AG10803 (cell line): Measurements from ENCODE around the gene ANKRD36B.
"Not testable (repeated sequence)": the region's sequence is repeated elsewhere in the genome, so short reads cannot be mapped to it uniquely, and the experiment has no call there.

Source experiments
- DNase-seq: peaks from one replicate; pipeline ENCODE4 v3.0.0; 2010; ENCODE audit warnings: low read depth
- H3K4me3 ChIP-seq: 2 replicates; pipeline ENCODE4 v1.5.1; 2011; ENCODE audit warnings: mild to moderate bottlenecking, low read length, control low read depth
- CTCF ChIP-seq: conservative IDR thresholded peaks from 2 replicates; pipeline ENCODE4 v1.5.1; 2011; ENCODE audit warnings: mild to moderate bottlenecking, low read length, control low read depth, inconsistent platforms

Gene ANKRD36B

GRCh38 chr2:97590515-97591394, 1.1 kb upstream of the ANKRD36B start:
- DNase-seq, result peak; percentile 79
- peak overlapping the region; percentile 65 for H3K4me3 ChIP-seq
- TF ChIP-seq CTCF, result peak; percentile 93

GRCh38 chr2:97589257-97589597, 450 bp downstream of the ANKRD36B start:
- DNase-seq, result not testable (repeated sequence)
- peak overlapping the region; percentile 73 for H3K4me3 ChIP-seq

- peak; percentile 55 for DNase-seq
- not testable (repeated sequence) for H3K4me3 ChIP-seq
Observed at GRCh38 chr2:97565674-97566073, 24.0 kb downstream of the ANKRD36B start.

GRCh38 chr2:97552406-97552805, 37.3 kb downstream of the ANKRD36B start:
- not testable (repeated sequence) for H3K4me3 ChIP-seq, DNase-seq

- H3K4me3 ChIP-seq, result not testable (repeated sequence)
- peak; percentile 47 for DNase-seq
Observed at GRCh38 chr2:97550498-97550897, 39.2 kb downstream of the ANKRD36B start.

- DNase-seq, H3K4me3 ChIP-seq: not testable (repeated sequence)
Observed at GRCh38 chr2:97549058-97549457, 40.6 kb downstream of the ANKRD36B start.

- not testable (repeated sequence) for DNase-seq, H3K4me3 ChIP-seq
Observed at GRCh38 chr2:97548536-97548935, 41.1 kb downstream of the ANKRD36B start.

- no peak for DNase-seq
- H3K4me3 ChIP-seq, result no peak overlapping the region
- no peak for TF ChIP-seq CTCF
Observed at GRCh38 chr2:97546711-97547110, 43.0 kb downstream of the ANKRD36B start.

GRCh38 chr2:97544911-97545310, 44.8 kb downstream of the ANKRD36B start:
- DNase-seq, result peak; percentile 5

GRCh38 chr2:97525904-97526303, 63.8 kb downstream of the ANKRD36B start:
- H3K4me3 ChIP-seq, DNase-seq: not testable (repeated sequence)

More at GRCh38 chr2:97544911-97545310, 44.8 kb downstream of the ANKRD36B start:
- not testable (repeated sequence) for H3K4me3 ChIP-seq

GRCh38 chr2:97523816-97524215, 65.9 kb downstream of the ANKRD36B start:
- not testable (repeated sequence) for H3K4me3 ChIP-seq, DNase-seq

GRCh38 chr2:97522916-97523555, 66.6 kb downstream of the ANKRD36B start:
- not testable (repeated sequence) for H3K4me3 ChIP-seq, DNase-seq

GRCh38 chr2:97495651-97496050, 94.0 kb downstream of the ANKRD36B start:
- H3K4me3 ChIP-seq, DNase-seq: not testable (repeated sequence)

- not testable (repeated sequence) for H3K4me3 ChIP-seq, DNase-seq
Observed at GRCh38 chr2:97490141-97490540, 99.5 kb downstream of the ANKRD36B start.
